Esophagus muscularis mucosa (tissue), 4 donors: Measurements from ENCODE around the gene NR0B2.

Experiments used
- EP300 ChIP-seq: sonication (generic); formaldehyde crosslinking; IDR thresholded peaks from one replicate; pipeline ENCODE4 v1.6.1; 2017; ENCODE audit warnings: antibody characterized with exemption
- POLR2A ChIP-seq: fragments of 450-650 bp; IDR thresholded peaks from one replicate; pipeline ENCODE4 v1.6.1; 2017; ENCODE audit warnings: antibody characterized with exemption, moderate library complexity, mild to moderate bottlenecking, low read depth
- POLR2AphosphoS5 ChIP-seq, 2 donors: sonication (generic); formaldehyde crosslinking; IDR thresholded peaks; one replicate each; pipeline ENCODE4 v1.6.1; 2017; ENCODE audit warnings: antibody characterized with exemption in 2 of 2
- TF ChIP-seq, protein P1 (sequence below), 3 experiments: fragments of 200-600 bp in 2 of 3; fragments of 450-650 bp in 1 of 3; sonication (generic) in 2 of 3; IDR thresholded peaks; one replicate each; pipeline ENCODE4 v1.5.1; 2017 to 2019; ENCODE audit warnings: antibody characterized with exemption in 3 of 3, mild to moderate bottlenecking in 2 of 3, moderate library complexity in 1 of 3

DNA sequence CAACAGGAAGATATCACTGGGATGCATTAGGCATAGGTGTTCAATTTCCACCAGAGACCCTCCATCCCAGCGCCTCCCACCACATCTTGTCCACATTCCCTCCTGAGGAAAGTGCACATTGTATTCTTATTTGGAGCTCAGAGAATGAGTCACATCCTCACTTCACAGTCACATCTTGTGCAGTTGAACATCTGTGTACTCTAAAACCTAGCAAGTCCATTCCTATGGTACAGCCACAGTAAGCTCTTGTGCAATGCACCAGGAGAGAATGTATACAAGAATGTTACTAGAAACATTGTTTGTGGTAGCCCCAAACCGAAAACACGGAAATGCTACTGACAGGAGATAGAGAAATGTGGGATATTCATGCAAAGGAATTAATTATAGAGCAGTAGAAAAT lies 48.1 kb upstream of the NR0B2 start:
- TF ChIP-seq, protein P1, sequence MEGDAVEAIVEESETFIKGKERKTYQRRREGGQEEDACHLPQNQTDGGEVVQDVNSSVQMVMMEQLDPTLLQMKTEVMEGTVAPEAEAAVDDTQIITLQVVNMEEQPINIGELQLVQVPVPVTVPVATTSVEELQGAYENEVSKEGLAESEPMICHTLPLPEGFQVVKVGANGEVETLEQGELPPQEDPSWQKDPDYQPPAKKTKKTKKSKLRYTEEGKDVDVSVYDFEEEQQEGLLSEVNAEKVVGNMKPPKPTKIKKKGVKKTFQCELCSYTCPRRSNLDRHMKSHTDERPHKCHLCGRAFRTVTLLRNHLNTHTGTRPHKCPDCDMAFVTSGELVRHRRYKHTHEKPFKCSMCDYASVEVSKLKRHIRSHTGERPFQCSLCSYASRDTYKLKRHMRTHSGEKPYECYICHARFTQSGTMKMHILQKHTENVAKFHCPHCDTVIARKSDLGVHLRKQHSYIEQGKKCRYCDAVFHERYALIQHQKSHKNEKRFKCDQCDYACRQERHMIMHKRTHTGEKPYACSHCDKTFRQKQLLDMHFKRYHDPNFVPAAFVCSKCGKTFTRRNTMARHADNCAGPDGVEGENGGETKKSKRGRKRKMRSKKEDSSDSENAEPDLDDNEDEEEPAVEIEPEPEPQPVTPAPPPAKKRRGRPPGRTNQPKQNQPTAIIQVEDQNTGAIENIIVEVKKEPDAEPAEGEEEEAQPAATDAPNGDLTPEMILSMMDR (IDR thresholded peaks at IDR 0.05) = no peak
- TF ChIP-seq EP300 = no peak
- no peak for TF ChIP-seq POLR2A
- TF ChIP-seq POLR2AphosphoS5 (IDR thresholded peaks at IDR 0.05) = no peak
